HCT116 (cell line): Measurements from ENCODE around the gene GPRC5B. TPM values are rescaled to one million over a fixed set of nuclear protein-coding genes. Genes with fewer than 3 reads are reported as not detected.

Experiments used
- ATAC-seq: fragments of 200-7000 bp; cut with Tn5 transposase; 2 replicates; pipeline ENCODE4 v1.9.1; 2020; ENCODE audit warnings: mild to moderate bottlenecking, moderate library complexity
- BruUV-seq: library from RNA; stranded (reverse); fragments of 400-500 nt; replicated peaks from 2 replicates; lab custom pipeline; 2021; lab: Mats Ljungman, UMichigan
- CTCF ChIA-PET: fragments of 300-600 bp; sonication (Branson Sonifier 250); formaldehyde crosslinking; loops from one replicate; lab custom pipeline; 2021; ENCODE audit warnings: antibody characterized with exemption; lab: Charles Lee
- POLR2A ChIA-PET: fragments of 300-600, 350-600 bp; sonication (Branson Sonifier 250); formaldehyde crosslinking; loops from one replicate; lab custom pipeline; 2021; ENCODE audit warnings: antibody characterized with exemption; lab: Charles Lee
- RAD21 ChIA-PET, 2 experiments: fragments of 300-600 bp; sonication (Branson Sonifier 250); formaldehyde crosslinking; loops; one replicate each; lab custom pipeline; 2023; ENCODE audit warnings: low total read pairs in 2 of 2; ENCODE audit not compliant: uncharacterized antibody in 2 of 2, unreplicated experiment in 2 of 2, low non-redundant PET in 1 of 2; lab: Charles Lee
- DNase-seq: peaks from one replicate; pipeline ENCODE4 v3.0.0-alpha.2; 2010; ENCODE audit warnings: low read depth, low spot score
- H2AFZ ChIP-seq: fragments of 200-600 bp; shearing (Covaris generic), sonication (generic); 2 replicates; pipeline ENCODE4 v1.6.1; 2017; ENCODE audit warnings: low read depth, mixed run types, mixed read lengths, antibody characterized with exemption, low read length; ENCODE audit not compliant: poor library complexity, severe bottlenecking
- H3K27ac ChIP-seq: 2 replicates; pipeline ENCODE4 v1.5.1; 2012; ENCODE audit warnings: low read depth, low read length
- H3K27me3 ChIP-seq: fragments of 200-600 bp; sonication (generic); 2 replicates; pipeline ENCODE4 v1.6.1; 2016; ENCODE audit warnings: mixed run types, low read length, mixed read lengths; ENCODE audit not compliant: insufficient read depth
- H3K36me3 ChIP-seq, 2 experiments: fragments of 200-500 bp in 1 of 2; fragments of 200-600 bp in 1 of 2; sonication (Bioruptor generic) in 1 of 2; sonication (generic) in 1 of 2; 2 replicates each; pipeline versions ENCODE4 v1.5.1 to v1.6.1; 2014 to 2016; ENCODE audit warnings: low read length in 2 of 2, inconsistent platforms in 1 of 2, mixed read lengths in 1 of 2, mixed run types in 1 of 2; ENCODE audit not compliant: insufficient read depth in 2 of 2, control insufficient read depth in 1 of 2
- H3K4me1 ChIP-seq, 2 experiments: fragments of 200-600 bp in 1 of 2; sonication (generic) in 1 of 2; 2 replicates each; pipeline versions ENCODE4 v1.5.1 to v1.6.1; 2012 to 2017; ENCODE audit warnings: low read length in 2 of 2, inconsistent platforms in 1 of 2, mild to moderate bottlenecking in 1 of 2, mixed read lengths in 1 of 2, mixed run types in 1 of 2, moderate library complexity in 1 of 2; ENCODE audit not compliant: insufficient read depth in 2 of 2, control insufficient read depth in 1 of 2
- H3K4me2 ChIP-seq: fragments of 200-600 bp; sonication (generic); 2 replicates; pipeline ENCODE4 v1.6.1; 2017; ENCODE audit warnings: mixed run types, low read length, mixed read lengths
- H3K4me3 ChIP-seq, 2 experiments: fragments of 200-600 bp in 1 of 2; sonication (generic) in 1 of 2; replicated peaks in 1 of 2; 2 replicates each; pipeline ENCODE4 v1.5.1; 2011 to 2016; ENCODE audit warnings: low read length in 2 of 2, control low read depth in 1 of 2, low read depth in 1 of 2, mild to moderate bottlenecking in 1 of 2, mixed read lengths in 1 of 2, mixed run types in 1 of 2
- H3K79me2 ChIP-seq: fragments of 200-600 bp; sonication (generic); 2 replicates; pipeline ENCODE4 v1.6.1; 2017; ENCODE audit warnings: mild to moderate bottlenecking, mixed run types, low read length, moderate library complexity, mixed read lengths; ENCODE audit not compliant: insufficient read depth
- H3K9ac ChIP-seq: fragments of 200-600 bp; sonication (generic); 2 replicates; pipeline ENCODE4 v1.6.1; 2016; ENCODE audit warnings: low read length, mixed read lengths
- H3K9me2 ChIP-seq: fragments of 200-600 bp; sonication (generic), shearing (Covaris generic); 2 replicates; pipeline ENCODE4 v1.6.1; 2017; ENCODE audit warnings: mixed run types, mild to moderate bottlenecking, moderate library complexity; ENCODE audit not compliant: insufficient read depth
- H3K9me3 ChIP-seq, 2 experiments: fragments of 200-500 bp in 1 of 2; fragments of 200-600 bp in 1 of 2; sonication (Bioruptor generic) in 1 of 2; sonication (generic) in 1 of 2; 2 replicates each; pipeline ENCODE4 v1.6.1; 2014 to 2017; ENCODE audit warnings: low read length in 2 of 2, mixed read lengths in 2 of 2, inconsistent platforms in 1 of 2, low read depth in 1 of 2, mild to moderate bottlenecking in 1 of 2, mixed run types in 1 of 2, moderate library complexity in 1 of 2; ENCODE audit not compliant: control insufficient read depth in 1 of 2, insufficient read depth in 1 of 2
- H4K20me1 ChIP-seq: fragments of 200-600 bp; sonication (generic), shearing (Covaris generic); 2 replicates; pipeline ENCODE4 v1.6.1; 2017; ENCODE audit warnings: mixed run types, mild to moderate bottlenecking, moderate library complexity; ENCODE audit not compliant: insufficient read depth
- ATF3 ChIP-seq: IDR thresholded peaks from 2 replicates; pipeline ENCODE4 v1.6.1; 2012
- CBX3 ChIP-seq: IDR thresholded peaks from 2 replicates; pipeline ENCODE4 v1.6.1; 2012; ENCODE audit warnings: low read depth
- CEBPB ChIP-seq: IDR thresholded peaks from 2 replicates; pipeline ENCODE4 v1.6.1; 2012; ENCODE audit warnings: low read depth
- ELF1 ChIP-seq: IDR thresholded peaks from 2 replicates; pipeline ENCODE4 v1.6.1; 2012; ENCODE audit warnings: low read depth, borderline replicate concordance
- EZH2phosphoT487 ChIP-seq: fragments of 200-600 bp; IDR thresholded peaks from 2 replicates; pipeline ENCODE4 v1.6.1; 2018; ENCODE audit warnings: antibody characterized with exemption, borderline replicate concordance
- FOSL1 ChIP-seq: IDR thresholded peaks from 2 replicates; pipeline ENCODE4 v1.6.1; 2012; ENCODE audit warnings: low read depth
- JUND ChIP-seq: IDR thresholded peaks from 2 replicates; pipeline ENCODE4 v1.6.1; 2012
- POLR2A ChIP-seq: IDR thresholded peaks from 2 replicates; pipeline ENCODE4 v1.7.0; 2011; ENCODE audit warnings: borderline replicate concordance; ENCODE audit not compliant: insufficient read depth, insufficient read length; ENCODE audit errors: extremely low read depth
- POLR2AphosphoS5 ChIP-seq: IDR thresholded peaks from 2 replicates; pipeline ENCODE4 v1.6.1; 2011; ENCODE audit warnings: mild to moderate bottlenecking, low read depth, low read length, moderate library complexity
- RAD21 ChIP-seq: IDR thresholded peaks from 2 replicates; pipeline ENCODE4 v1.6.1; 2012; ENCODE audit warnings: low read depth, mild to moderate bottlenecking
- SP1 ChIP-seq: IDR thresholded peaks from 2 replicates; pipeline ENCODE4 v1.6.1; 2012; ENCODE audit warnings: low read depth
- SRF ChIP-seq: IDR thresholded peaks from 2 replicates; pipeline ENCODE4 v1.6.1; 2012; ENCODE audit warnings: low read depth
- TCF7L2 ChIP-seq: IDR thresholded peaks from 2 replicates; pipeline ENCODE4 v1.7.0; 2011; ENCODE audit warnings: borderline replicate concordance, inconsistent platforms; ENCODE audit not compliant: insufficient read depth, insufficient read length; ENCODE audit errors: extremely low read depth
- YY1 ChIP-seq: IDR thresholded peaks from 2 replicates; pipeline ENCODE4 v1.6.1; 2011; ENCODE audit warnings: low read length, low read depth, moderate library complexity, mild to moderate bottlenecking; ENCODE audit not compliant: insufficient replicate concordance; ENCODE audit errors: extremely low read depth
- ZBTB33 ChIP-seq: IDR thresholded peaks from 2 replicates; pipeline ENCODE4 v1.6.1; 2011; ENCODE audit warnings: mild to moderate bottlenecking, low read length, moderate library complexity; ENCODE audit not compliant: insufficient replicate concordance; ENCODE audit errors: extremely low read depth
- ZFX ChIP-seq: fragments of 450-650 bp; IDR thresholded peaks from 2 replicates; pipeline ENCODE4 v1.6.1; 2017
- ZNF274 ChIP-seq: fragments of 200-500 bp; sonication (Bioruptor generic); IDR thresholded peaks from 2 replicates; pipeline ENCODE4 v1.6.1; 2014; ENCODE audit warnings: mild to moderate bottlenecking, low read depth, low read length, inconsistent platforms
- intact Hi-C: fragments of 100-400 bp; cut with micrococcal nuclease; formaldehyde crosslinking; loops from 2 replicates; pipeline ENCODE4 v1.10.0; 2022
- total RNA-seq: library from RNA; stranded (reverse); gene quantifications from one replicate; pipeline ENCODE4 v1.2.1, GENCODE V29; 2021; ENCODE audit not compliant: unreplicated experiment
- TF ChIP-seq, protein P1 (sequence below): IDR thresholded peaks from 2 replicates; pipeline ENCODE4 v1.6.1; 2012; ENCODE audit warnings: low read depth

The GPRC5B gene
- total RNA-seq, 1 experiment from 2014 or later, result 7.2 TPM

- Histone ChIP-seq H3K9me2 (no peaks in the 10 kb centered on the region), H3K36me3 (no peaks in the 10 kb centered on the region), H3K4me3 (no peak overlapping the region), H3K9ac (no peak overlapping the region), H3K4me1 (peaks cover 0 to 5% of the 10 kb centered on the region in 2 experiments; a peak in 1 of 4 replicates), H3K27me3 (no peaks in the 10 kb centered on the region), H3K4me2 (no peak overlapping the region), H4K20me1 (no peaks in the 10 kb centered on the region), H3K27ac (no peak overlapping the region), H3K79me2 (no peaks in the 10 kb centered on the region), H2AFZ (no peak overlapping the region), H3K9me3 (no peaks in the 10 kb centered on the region)
- ChIA-PET POLR2A (interaction anchor here (0.5 kb wide), 1 partner anchor 12 kb away, joined by 3 read pairs; no protein-coding TSS in a partner anchor), RAD21 (interaction anchor here in 1 of 2 experiments (0.6 kb wide), 1 partner anchor 473 kb away, joined by 4 read pairs; no protein-coding TSS in a partner anchor), CTCF (interaction anchor here (1.2 to 3.0 kb wide), 5 partner anchors 14 to 471 kb away, joined by 3 to 25 read pairs (median 8); no protein-coding TSS in a partner anchor)
- DNase-seq (peak; percentile 8), ATAC-seq (peak; percentile 27; the same call in 1 of the 2 replicates)
- no peak for TF ChIP-seq ZNF274
- TF ChIP-seq, protein P1, sequence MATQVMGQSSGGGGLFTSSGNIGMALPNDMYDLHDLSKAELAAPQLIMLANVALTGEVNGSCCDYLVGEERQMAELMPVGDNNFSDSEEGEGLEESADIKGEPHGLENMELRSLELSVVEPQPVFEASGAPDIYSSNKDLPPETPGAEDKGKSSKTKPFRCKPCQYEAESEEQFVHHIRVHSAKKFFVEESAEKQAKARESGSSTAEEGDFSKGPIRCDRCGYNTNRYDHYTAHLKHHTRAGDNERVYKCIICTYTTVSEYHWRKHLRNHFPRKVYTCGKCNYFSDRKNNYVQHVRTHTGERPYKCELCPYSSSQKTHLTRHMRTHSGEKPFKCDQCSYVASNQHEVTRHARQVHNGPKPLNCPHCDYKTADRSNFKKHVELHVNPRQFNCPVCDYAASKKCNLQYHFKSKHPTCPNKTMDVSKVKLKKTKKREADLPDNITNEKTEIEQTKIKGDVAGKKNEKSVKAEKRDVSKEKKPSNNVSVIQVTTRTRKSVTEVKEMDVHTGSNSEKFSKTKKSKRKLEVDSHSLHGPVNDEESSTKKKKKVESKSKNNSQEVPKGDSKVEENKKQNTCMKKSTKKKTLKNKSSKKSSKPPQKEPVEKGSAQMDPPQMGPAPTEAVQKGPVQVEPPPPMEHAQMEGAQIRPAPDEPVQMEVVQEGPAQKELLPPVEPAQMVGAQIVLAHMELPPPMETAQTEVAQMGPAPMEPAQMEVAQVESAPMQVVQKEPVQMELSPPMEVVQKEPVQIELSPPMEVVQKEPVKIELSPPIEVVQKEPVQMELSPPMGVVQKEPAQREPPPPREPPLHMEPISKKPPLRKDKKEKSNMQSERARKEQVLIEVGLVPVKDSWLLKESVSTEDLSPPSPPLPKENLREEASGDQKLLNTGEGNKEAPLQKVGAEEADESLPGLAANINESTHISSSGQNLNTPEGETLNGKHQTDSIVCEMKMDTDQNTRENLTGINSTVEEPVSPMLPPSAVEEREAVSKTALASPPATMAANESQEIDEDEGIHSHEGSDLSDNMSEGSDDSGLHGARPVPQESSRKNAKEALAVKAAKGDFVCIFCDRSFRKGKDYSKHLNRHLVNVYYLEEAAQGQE, result no peak
- no peak for TF ChIP-seq ZBTB33
- TF ChIP-seq JUND, result no peak
- no peak for TF ChIP-seq CBX3
- no peak for TF ChIP-seq POLR2AphosphoS5
- TF ChIP-seq POLR2A, result no peak
- TF ChIP-seq TCF7L2, result no peak
- TF ChIP-seq ATF3, result no peak
- TF ChIP-seq CEBPB, result peak; percentile 68
- TF ChIP-seq YY1, result no peak
- TF ChIP-seq ELF1, result no peak
- TF ChIP-seq EZH2phosphoT487, result no peak
- TF ChIP-seq SRF, result no peak
- no peak for TF ChIP-seq SP1
- peak; percentile 43; the same call in 1 of the 2 replicates for TF ChIP-seq FOSL1
- no peak for TF ChIP-seq ZFX
- TF ChIP-seq RAD21, result no peak
- intact Hi-C loops, result no loop called here
- no TSS peak for BruUV-seq
Measured at GRCh38 chr16:19912455-19913339, 28.0 kb upstream of the GPRC5B start.
